GM10266 (cell line): ENCODE data around the gene MSMP.

Source experiments
- DNase-seq: peaks from one replicate; pipeline ENCODE4 v3.0.0; 2012; ENCODE audit errors: extremely low spot score
- TF ChIP-seq, protein P1 (sequence below): IDR thresholded peaks from 2 replicates; pipeline ENCODE4 v1.5.1; 2012; ENCODE audit warnings: mild to moderate bottlenecking, low read depth; ENCODE audit not compliant: control insufficient read depth, insufficient read depth; ENCODE audit errors: missing control alignments

The MSMP gene, protein sequence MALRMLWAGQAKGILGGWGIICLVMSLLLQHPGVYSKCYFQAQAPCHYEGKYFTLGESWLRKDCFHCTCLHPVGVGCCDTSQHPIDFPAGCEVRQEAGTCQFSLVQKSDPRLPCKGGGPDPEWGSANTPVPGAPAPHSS

GRCh38 chr9:35754264-35754663, at the start of gene MSMP:
TSS of gene MSMP (minus strand) at chr9:35754276. CDS start at chr9:35754129, 147 bp downstream.
- DNase-seq = no peak
- TF ChIP-seq, protein P1, sequence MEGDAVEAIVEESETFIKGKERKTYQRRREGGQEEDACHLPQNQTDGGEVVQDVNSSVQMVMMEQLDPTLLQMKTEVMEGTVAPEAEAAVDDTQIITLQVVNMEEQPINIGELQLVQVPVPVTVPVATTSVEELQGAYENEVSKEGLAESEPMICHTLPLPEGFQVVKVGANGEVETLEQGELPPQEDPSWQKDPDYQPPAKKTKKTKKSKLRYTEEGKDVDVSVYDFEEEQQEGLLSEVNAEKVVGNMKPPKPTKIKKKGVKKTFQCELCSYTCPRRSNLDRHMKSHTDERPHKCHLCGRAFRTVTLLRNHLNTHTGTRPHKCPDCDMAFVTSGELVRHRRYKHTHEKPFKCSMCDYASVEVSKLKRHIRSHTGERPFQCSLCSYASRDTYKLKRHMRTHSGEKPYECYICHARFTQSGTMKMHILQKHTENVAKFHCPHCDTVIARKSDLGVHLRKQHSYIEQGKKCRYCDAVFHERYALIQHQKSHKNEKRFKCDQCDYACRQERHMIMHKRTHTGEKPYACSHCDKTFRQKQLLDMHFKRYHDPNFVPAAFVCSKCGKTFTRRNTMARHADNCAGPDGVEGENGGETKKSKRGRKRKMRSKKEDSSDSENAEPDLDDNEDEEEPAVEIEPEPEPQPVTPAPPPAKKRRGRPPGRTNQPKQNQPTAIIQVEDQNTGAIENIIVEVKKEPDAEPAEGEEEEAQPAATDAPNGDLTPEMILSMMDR = no peak

GRCh38 chr9:35801328-35802128, 47.5 kb upstream of the MSMP start:
- DNase-seq = no peak
- TF ChIP-seq, protein P1 = no peak

- no peak for DNase-seq
- TF ChIP-seq, protein P1 = no peak
These were observed 46.5 kb upstream of the MSMP start for GRCh38 chr9:35800530-35800929.

- no peak for DNase-seq
These were observed 44.7 kb upstream of the MSMP start for GRCh38 chr9:35798658-35799374.

GRCh38 chr9:35797311-35798109, 43.4 kb upstream of the MSMP start:
- DNase-seq = no peak
- TF ChIP-seq, protein P1 = no peak

More at GRCh38 chr9:35798658-35799374, 44.7 kb upstream of the MSMP start:
- TF ChIP-seq, protein P1 = no peak

- TF ChIP-seq, protein P1 = no peak
- DNase-seq = no peak
These were observed 41.6 kb upstream of the MSMP start for GRCh38 chr9:35795695-35796094.
